ENCODE results near the gene PTPN9.
"Not testable (repeated sequence)": the region's sequence is repeated elsewhere in the genome, so short reads cannot be mapped to it uniquely, and the experiment has no call there.

The PTPN9 gene

GRCh38 chr15:75570126-75570845, 8.8 kb downstream of the PTPN9 start:
- no peak for TF ChIP-seq CTCF (IDR thresholded peaks at IDR 0.05)
- Histone ChIP-seq H3K36me3 (ENCODE audit: control insufficient read depth, insufficient read depth, low read length) (no peaks in the 10 kb centered on the region), H3K27ac (no peak overlapping the region), H3K4me2 (ENCODE audit: low read length) (no peak overlapping the region), H3K27me3 (ENCODE audit: control insufficient read depth, insufficient read depth, low read length) (no peaks in the 10 kb centered on the region), H3K4me1 (peaks cover 3% of the 10 kb centered on the region), H3K4me3 (ENCODE audit: low read depth, low read length) (no peak overlapping the region), H3K9ac (no peak overlapping the region), H3K79me2 (peaks cover 32% of the 10 kb centered on the region), H2AFZ (no peak overlapping the region), H3K9me3 (ENCODE audit: control insufficient read depth, low read length) (no peaks in the 10 kb centered on the region)

- Histone ChIP-seq H3K4me2 (ENCODE audit: low read length) (no peak overlapping the region), H3K9me3 (ENCODE audit: control insufficient read depth, low read length) (no peaks in the 10 kb centered on the region), H3K79me2 (peaks cover 32% of the 10 kb centered on the region), H3K27me3 (ENCODE audit: control insufficient read depth, insufficient read depth, low read length) (no peaks in the 10 kb centered on the region), H3K9ac (no peak overlapping the region), H3K36me3 (ENCODE audit: control insufficient read depth, insufficient read depth, low read length) (no peaks in the 10 kb centered on the region), H3K27ac (no peak overlapping the region), H3K4me3 (ENCODE audit: low read depth, low read length) (no peak overlapping the region), H2AFZ (no peak overlapping the region), H3K4me1 (no peaks in the 10 kb centered on the region)
- TF ChIP-seq CTCF (IDR thresholded peaks at IDR 0.05): no peak
Measured at GRCh38 chr15:75565062-75565970, 13.8 kb downstream of the PTPN9 start.

GRCh38 chr15:75561888-75562287, 17.2 kb downstream of the PTPN9 start:
- H3K9ac ChIP-seq: no peak overlapping the region
- no peaks in the 10 kb centered on the region for H3K27me3 ChIP-seq (ENCODE audit: control insufficient read depth, insufficient read depth, low read length)
- no peak overlapping the region for H3K27ac ChIP-seq
- no peak overlapping the region for H3K4me3 ChIP-seq (ENCODE audit: low read depth, low read length)
- TF ChIP-seq CTCF (IDR thresholded peaks at IDR 0.05): no peak
- H3K4me2 ChIP-seq (ENCODE audit: low read length): no peak overlapping the region
- no peak overlapping the region for H2AFZ ChIP-seq
- no peaks in the 10 kb centered on the region for H3K36me3 ChIP-seq (ENCODE audit: control insufficient read depth, insufficient read depth, low read length)
- no peaks in the 10 kb centered on the region for H3K4me1 ChIP-seq
- no peaks in the 10 kb centered on the region for H3K9me3 ChIP-seq (ENCODE audit: control insufficient read depth, low read length)
- H3K79me2 ChIP-seq: peaks cover 17% of the 10 kb centered on the region

GRCh38 chr15:75559360-75559759, 19.8 kb downstream of the PTPN9 start:
- not testable (repeated sequence) for H3K27me3 ChIP-seq (ENCODE audit: control insufficient read depth, insufficient read depth, low read length); H3K4me3 ChIP-seq (ENCODE audit: low read depth, low read length); H3K9me3 ChIP-seq (ENCODE audit: control insufficient read depth, low read length); H3K27ac ChIP-seq; H3K4me1 ChIP-seq; H3K9ac ChIP-seq; H2AFZ ChIP-seq; H3K4me2 ChIP-seq (ENCODE audit: low read length); H3K36me3 ChIP-seq (ENCODE audit: control insufficient read depth, insufficient read depth, low read length)
- peaks cover 12% of the 10 kb centered on the region for H3K79me2 ChIP-seq

- not testable (repeated sequence) for H3K27me3 ChIP-seq (ENCODE audit: control insufficient read depth, insufficient read depth, low read length); H3K4me3 ChIP-seq (ENCODE audit: low read depth, low read length); H3K4me1 ChIP-seq; H3K27ac ChIP-seq; H3K36me3 ChIP-seq (ENCODE audit: control insufficient read depth, insufficient read depth, low read length); H3K9me3 ChIP-seq (ENCODE audit: control insufficient read depth, low read length); H2AFZ ChIP-seq; H3K9ac ChIP-seq; H3K4me2 ChIP-seq (ENCODE audit: low read length)
- H3K79me2 ChIP-seq: peaks cover 12% of the 10 kb centered on the region
Measured at GRCh38 chr15:75558955-75559354, 20.2 kb downstream of the PTPN9 start.
